Parathyroid adenoma (tissue), 2 donors: ENCODE measurements around the gene SEPTIN2.

Source experiments
- H2AFZ ChIP-seq: fragments of 300-600 bp; sonication (generic); one replicate; pipeline ENCODE4 v1.7.0; 2017; ENCODE audit warnings: antibody characterized with exemption, mild to moderate bottlenecking
- H3K27ac ChIP-seq: fragments of 300-600 bp; sonication (generic); one replicate; pipeline ENCODE4 v1.7.0; 2017
- H3K27me3 ChIP-seq: fragments of 300-600 bp; sonication (generic); one replicate; pipeline ENCODE4 v1.7.0; 2017; ENCODE audit warnings: low read length; ENCODE audit not compliant: control insufficient read depth, insufficient read depth
- H3K36me3 ChIP-seq: fragments of 300-600 bp; sonication (generic); one replicate; pipeline ENCODE4 v1.7.0; 2017; ENCODE audit warnings: low read length; ENCODE audit not compliant: control insufficient read depth, insufficient read depth
- H3K4me1 ChIP-seq: fragments of 300-600 bp; sonication (generic); one replicate; pipeline ENCODE4 v1.7.0; 2017; ENCODE audit warnings: control low read depth
- H3K4me2 ChIP-seq: fragments of 300-600 bp; sonication (generic); one replicate; pipeline ENCODE4 v1.7.0; 2017; ENCODE audit warnings: low read length
- H3K4me3 ChIP-seq: fragments of 300-600 bp; sonication (generic); one replicate; pipeline ENCODE4 v1.7.0; 2017; ENCODE audit warnings: low read depth, low read length
- H3K79me2 ChIP-seq: fragments of 300-600 bp; sonication (generic); one replicate; pipeline ENCODE4 v1.7.0; 2017; ENCODE audit warnings: control low read depth
- H3K9ac ChIP-seq: fragments of 300-600 bp; sonication (generic); one replicate; pipeline ENCODE4 v1.7.0; 2017; ENCODE audit warnings: mild to moderate bottlenecking
- H3K9me3 ChIP-seq: fragments of 300-600 bp; sonication (generic); one replicate; pipeline ENCODE4 v1.7.0; 2017; ENCODE audit warnings: low read length; ENCODE audit not compliant: control insufficient read depth
- CTCF ChIP-seq: fragments of 300-600 bp; sonication (generic); IDR thresholded peaks from one replicate; pipeline ENCODE4 v1.7.0; 2017; ENCODE audit warnings: antibody characterized with exemption, mild to moderate bottlenecking
- donor health status: primary hyperparathyroidism.

Gene SEPTIN2

GRCh38 chr2:241300000-241300399 is 15.7 kb upstream of the SEPTIN2 start:
- H3K9ac ChIP-seq: no peak overlapping the region
- H3K4me3 ChIP-seq: no peak overlapping the region
- H3K4me1 ChIP-seq: peaks cover 7% of the 10 kb centered on the region
- H3K27me3 ChIP-seq: no peaks in the 10 kb centered on the region
- H2AFZ ChIP-seq: no peak overlapping the region
- TF ChIP-seq CTCF: no peak
- no peak overlapping the region for H3K4me2 ChIP-seq
- no peaks in the 10 kb centered on the region for H3K9me3 ChIP-seq
- no peak overlapping the region for H3K27ac ChIP-seq
- H3K36me3 ChIP-seq: no peaks in the 10 kb centered on the region
- peaks cover 80% of the 10 kb centered on the region for H3K79me2 ChIP-seq

GRCh38 chr2:241302083-241302482 is 13.6 kb upstream of the SEPTIN2 start:
- Histone ChIP-seq H3K27ac (no peak overlapping the region), H3K79me2 (peaks cover 80% of the 10 kb centered on the region), H3K4me1 (peaks cover 7% of the 10 kb centered on the region), H2AFZ (no peak overlapping the region), H3K36me3 (no peaks in the 10 kb centered on the region), H3K9me3 (no peaks in the 10 kb centered on the region), H3K27me3 (no peaks in the 10 kb centered on the region), H3K4me2 (no peak overlapping the region), H3K9ac (no peak overlapping the region), H3K4me3 (no peak overlapping the region)
- no peak for TF ChIP-seq CTCF

GRCh38 chr2:241302759-241303651 is 12.7 kb upstream of the SEPTIN2 start:
- H3K27ac ChIP-seq: no peak overlapping the region
- peaks cover 7% of the 10 kb centered on the region for H3K4me1 ChIP-seq
- H2AFZ ChIP-seq: no peak overlapping the region
- H3K9ac ChIP-seq: no peak overlapping the region
- H3K9me3 ChIP-seq: no peaks in the 10 kb centered on the region
- no peaks in the 10 kb centered on the region for H3K36me3 ChIP-seq
- no peaks in the 10 kb centered on the region for H3K27me3 ChIP-seq
- TF ChIP-seq CTCF: no peak
- H3K4me3 ChIP-seq: no peak overlapping the region
- no peak overlapping the region for H3K4me2 ChIP-seq
- H3K79me2 ChIP-seq: peaks cover 79% of the 10 kb centered on the region

- peaks cover 7% of the 10 kb centered on the region for H3K4me1 ChIP-seq
- H2AFZ ChIP-seq: no peak overlapping the region
- H3K36me3 ChIP-seq: no peaks in the 10 kb centered on the region
- no peaks in the 10 kb centered on the region for H3K9me3 ChIP-seq
- no peak overlapping the region for H3K27ac ChIP-seq
- H3K79me2 ChIP-seq: peaks cover 85% of the 10 kb centered on the region
- no peaks in the 10 kb centered on the region for H3K27me3 ChIP-seq
- H3K4me2 ChIP-seq: no peak overlapping the region
- H3K9ac ChIP-seq: no peak overlapping the region
- TF ChIP-seq CTCF: no peak
- H3K4me3 ChIP-seq: no peak overlapping the region
Measured at GRCh38 chr2:241304039-241304670, 11.6 kb upstream of the SEPTIN2 start.
